GM19397 (cell line): ENCODE measurements around the gene ARL13B.

Source experiments
- ATAC-seq: cut with Tn5 transposase; IDR thresholded peaks from one replicate; pipeline ENCODE4 v1.9.1; 2021; ENCODE audit warnings: mild to moderate bottlenecking, moderate library complexity; ENCODE audit not compliant: unreplicated experiment

Gene ARL13B

GRCh38 chr3:94095111-94095510 is 115.2 kb downstream of the ARL13B start:
- no peak for ATAC-seq

GRCh38 chr3:94098452-94098851 is 118.5 kb downstream of the ARL13B start:
- no peak for ATAC-seq

GRCh38 chr3:94099311-94099710 is 119.4 kb downstream of the ARL13B start:
- no peak for ATAC-seq

GRCh38 chr3:94101860-94102259 is 121.9 kb downstream of the ARL13B start:
- ATAC-seq, result no peak
